ENCODE results near the gene STC2.

STC2 gene

GRCh38 chr5:173311818-173312585 lies 16.2 kb downstream of the STC2 start:
- no peak for DNase-seq

- no peak for DNase-seq
These were observed 17.1 kb downstream of the STC2 start for GRCh38 chr5:173310861-173311785.

GRCh38 chr5:173310218-173310769 lies 17.9 kb downstream of the STC2 start:
- DNase-seq: no peak

- no peak for DNase-seq
These were observed 18.5 kb downstream of the STC2 start for GRCh38 chr5:173309731-173310130.

GRCh38 chr5:173308226-173308625 lies 20.0 kb downstream of the STC2 start:
- no peak for DNase-seq

- DNase-seq: no peak
These were observed 20.5 kb downstream of the STC2 start for GRCh38 chr5:173307695-173308094.

GRCh38 chr5:173306695-173307094 lies 21.5 kb downstream of the STC2 start:
- no peak for DNase-seq

GRCh38 chr5:173304591-173304988 lies 23.6 kb downstream of the STC2 start:
- DNase-seq: no peak

- DNase-seq: no peak
These were observed 24.2 kb downstream of the STC2 start for GRCh38 chr5:173303878-173304590.

GRCh38 chr5:173302546-173303155 lies 25.6 kb downstream of the STC2 start:
- peak; percentile 6 for DNase-seq

- DNase-seq: no peak
These were observed 26.3 kb downstream of the STC2 start for GRCh38 chr5:173301695-173302545.

GRCh38 chr5:173300389-173301047 lies 27.7 kb downstream of the STC2 start:
- DNase-seq: no peak

GRCh38 chr5:173299820-173300219 lies 28.4 kb downstream of the STC2 start:
- no peak for DNase-seq

GRCh38 chr5:173298213-173298926 lies 29.8 kb downstream of the STC2 start:
- no peak for DNase-seq

GRCh38 chr5:173297813-173298212 lies 30.4 kb downstream of the STC2 start:
- no peak for DNase-seq

- no peak for DNase-seq
These were observed 31.2 kb downstream of the STC2 start for GRCh38 chr5:173296737-173297676.

GRCh38 chr5:173295796-173296195 lies 32.4 kb downstream of the STC2 start:
- DNase-seq: no peak

- no peak for DNase-seq
These were observed 33.4 kb downstream of the STC2 start for GRCh38 chr5:173294673-173295320.
